PC-3 (cell line): ENCODE measurements around the gene MASP2. TPM values are rescaled to one million over a fixed set of nuclear protein-coding genes. Genes with fewer than 3 reads are reported as not detected.
"Not testable (repeated sequence)": the region's sequence is repeated elsewhere in the genome, so short reads cannot be mapped to it uniquely, and the experiment has no call there.

Experiments
- ATAC-seq: fragments of 200-7000 bp; cut with Tn5 transposase; 2 replicates; pipeline ENCODE4 v1.9.1; 2020; ENCODE audit warnings: mild to moderate bottlenecking, moderate library complexity
- BruUV-seq: library from RNA; stranded (reverse); fragments of 400-500 nt; replicated peaks from 2 replicates; lab custom pipeline; 2021; lab: Mats Ljungman, UMichigan
- CTCF ChIA-PET: fragments of 300-600 bp; sonication (Branson Sonifier 250); formaldehyde crosslinking; loops from one replicate; lab custom pipeline; 2022; ENCODE audit warnings: antibody characterized with exemption; lab: Charles Lee
- POLR2A ChIA-PET: fragments of 300-600 bp; sonication (Branson Sonifier 250); formaldehyde crosslinking; loops from one replicate; lab custom pipeline; 2022; ENCODE audit warnings: antibody characterized with exemption; ENCODE audit not compliant: unreplicated experiment; lab: Charles Lee
- DNase-seq: peaks from one replicate; pipeline ENCODE4 v3.0.0-alpha.2; 2015
- H2AFZ ChIP-seq: fragments of 300-600 bp; sonication (generic); 2 replicates; pipeline ENCODE4 v1.6.0; 2016; ENCODE audit warnings: antibody characterized with exemption, low read length
- H3F3A ChIP-seq: fragments of 300-600 bp; sonication (generic); one replicate; pipeline ENCODE4 v1.6.0; 2017; ENCODE audit warnings: antibody characterized with exemption, low read length, control low read depth, mild to moderate bottlenecking; ENCODE audit not compliant: unreplicated experiment
- H3K27ac ChIP-seq: fragments of 300-600 bp; sonication (generic); 2 replicates; pipeline ENCODE4 v1.5.1; 2016; ENCODE audit warnings: mild to moderate bottlenecking, low read length
- H3K27me3 ChIP-seq: fragments of 300-600 bp; sonication (generic); 2 replicates; pipeline ENCODE4 v1.6.1; 2016; ENCODE audit warnings: low read length, mixed read lengths
- H3K36me3 ChIP-seq: fragments of 300-600 bp; sonication (generic); 2 replicates; pipeline ENCODE4 v1.6.1; 2016; ENCODE audit warnings: low read depth, mixed run types, low read length, mixed read lengths
- H3K4me1 ChIP-seq: fragments of 300-600 bp; sonication (generic); 2 replicates; pipeline ENCODE4 v1.5.1; 2016; ENCODE audit warnings: low read length; ENCODE audit not compliant: insufficient read depth
- H3K4me2 ChIP-seq: fragments of 300-600 bp; sonication (generic); 2 replicates; pipeline ENCODE4 v1.6.0; 2016; ENCODE audit warnings: low read length
- H3K4me3 ChIP-seq: fragments of 300-600 bp; sonication (generic); 2 replicates; pipeline ENCODE4 v1.5.1; 2016; ENCODE audit warnings: mild to moderate bottlenecking, low read length, mixed read lengths
- H3K79me2 ChIP-seq: fragments of 300-600 bp; sonication (generic); 2 replicates; pipeline ENCODE4 v1.6.1; 2017; ENCODE audit warnings: low read length, mixed read lengths
- H3K9ac ChIP-seq: fragments of 300-600 bp; sonication (generic); 2 replicates; pipeline ENCODE4 v1.6.0; 2016; ENCODE audit warnings: mild to moderate bottlenecking, low read length
- H3K9me2 ChIP-seq: fragments of 300-600 bp; sonication (generic); replicated peaks from 2 replicates; pipeline ENCODE4 v1.6.1; 2016; ENCODE audit warnings: mixed run types, low read length, mixed read lengths
- H3K9me3 ChIP-seq: fragments of 300-600 bp; sonication (generic); 2 replicates; pipeline ENCODE4 v1.6.1; 2016; ENCODE audit warnings: low read length, mixed read lengths
- H4K20me1 ChIP-seq: fragments of 300-600 bp; sonication (generic); 2 replicates; pipeline ENCODE4 v1.6.1; 2016; ENCODE audit warnings: low read length, mixed read lengths
- CTCF ChIP-seq: fragments of 300-600 bp; sonication (generic); conservative IDR thresholded peaks from 2 replicates; pipeline ENCODE4 v1.5.1; 2017; ENCODE audit warnings: antibody characterized with exemption, low read depth, mild to moderate bottlenecking, low read length
- EZH2 ChIP-seq: fragments of 300-600 bp; sonication (generic); IDR thresholded peaks from one replicate; pipeline ENCODE4 v1.6.1; 2017; ENCODE audit warnings: antibody characterized with exemption, mild to moderate bottlenecking, low read length; ENCODE audit not compliant: unreplicated experiment
- EZH2phosphoT487 ChIP-seq: fragments of 300-600 bp; sonication (generic); IDR thresholded peaks from 2 replicates; pipeline ENCODE4 v1.6.1; 2018; ENCODE audit warnings: mild to moderate bottlenecking, antibody characterized with exemption, low read length, borderline replicate concordance
- intact Hi-C: fragments of 100-400 bp; cut with micrococcal nuclease; formaldehyde crosslinking; loops from 2 replicates; pipeline ENCODE4 v1.9.0; 2023
- total RNA-seq: library from RNA; depleted of rRNA; stranded (reverse); fragments of >200 nt; gene quantifications from 2 replicates; pipeline ENCODE4 v1.2.3, GENCODE V29; 2014

The MASP2 gene
- total RNA-seq, 1 experiment from 2014 or later: 0.26 TPM

GRCh38 chr1:11063937-11064537 lies 17.0 kb upstream of the MASP2 start:
- H3K4me1 ChIP-seq, H2AFZ ChIP-seq, intact Hi-C loops, H3K9me3 ChIP-seq, H3K9me2 ChIP-seq, H3K27me3 ChIP-seq, BruUV-seq, H3K4me2 ChIP-seq, H3F3A ChIP-seq, H3K9ac ChIP-seq, POLR2A ChIA-PET, ATAC-seq, H3K4me3 ChIP-seq, H4K20me1 ChIP-seq, H3K27ac ChIP-seq: not testable (repeated sequence)
- DNase-seq: peak; percentile 51
- CTCF ChIA-PET: interaction anchor here (0.6 kb wide), 1 partner anchor 8 kb away, joined by 3 read pairs; no protein-coding TSS in a partner anchor
- TF ChIP-seq CTCF: peak; percentile 43; the same call in 1 of the 2 replicates
- H3K79me2 ChIP-seq: peaks cover 27% of the 10 kb centered on the region
- peaks cover 33% of the 10 kb centered on the region for H3K36me3 ChIP-seq

GRCh38 chr1:11062965-11063401 lies 15.9 kb upstream of the MASP2 start:
- H3K4me1 ChIP-seq: peaks cover 11% of the 10 kb centered on the region; the same call in 1 of the 2 replicates
- H3K36me3 ChIP-seq: peaks cover 24% of the 10 kb centered on the region
- no TSS peak for BruUV-seq
- no peak overlapping the region for H3K27ac ChIP-seq
- no peaks in the 10 kb centered on the region for H4K20me1 ChIP-seq
- no peak for DNase-seq
- peaks cover 37% of the 10 kb centered on the region for H3K79me2 ChIP-seq
- no peak overlapping the region for H3K4me3 ChIP-seq
- TF ChIP-seq EZH2: no peak
- H3K27me3 ChIP-seq: no peaks in the 10 kb centered on the region
- H3K9ac ChIP-seq: no peak overlapping the region
- no peaks in the 10 kb centered on the region for H3K9me2 ChIP-seq
- CTCF ChIA-PET: no interaction called here
- ATAC-seq: no peak
- H3K4me2 ChIP-seq: no peak overlapping the region
- no peak overlapping the region for H2AFZ ChIP-seq
- POLR2A ChIA-PET: no interaction called here
- intact Hi-C loops: no loop called here
- no peaks in the 10 kb centered on the region for H3K9me3 ChIP-seq
- H3F3A ChIP-seq: no peaks in the 10 kb centered on the region

GRCh38 chr1:11061652-11062365 lies 14.8 kb upstream of the MASP2 start:
- Histone ChIP-seq H3K79me2 (peaks cover 49% of the 10 kb centered on the region), H3K9ac (no peak overlapping the region), H3K9me3 (no peaks in the 10 kb centered on the region), H3K4me3 (no peak overlapping the region), H3K27me3 (no peaks in the 10 kb centered on the region), H3K4me1 (peaks cover 16% of the 10 kb centered on the region; the same call in 1 of the 2 replicates), H4K20me1 (no peaks in the 10 kb centered on the region), H3K4me2 (no peak overlapping the region), H3K36me3 (peaks cover 28% of the 10 kb centered on the region), H3K27ac (no peak overlapping the region), H3K9me2 (no peaks in the 10 kb centered on the region), H3F3A (no peaks in the 10 kb centered on the region), H2AFZ (no peak overlapping the region)
- POLR2A ChIA-PET: no interaction called here
- BruUV-seq: no TSS peak
- no peak for ATAC-seq
- CTCF ChIA-PET: no interaction called here
- DNase-seq: no peak
- TF ChIP-seq EZH2 (no peak), CTCF (no peak), EZH2phosphoT487 (no peak)
- intact Hi-C loops: no loop called here
